Peyer's patch (tissue), 4 donors: Measurements from ENCODE around the gene LEUTX.

Experiments used
- POLR2A ChIP-seq, 2 donors: fragments of 450-650 bp; IDR thresholded peaks; one replicate each; pipeline ENCODE4 v1.5.1; 2017; ENCODE audit warnings: antibody characterized with exemption in 2 of 2, mild to moderate bottlenecking in 2 of 2, moderate library complexity in 2 of 2
- TF ChIP-seq, protein P1 (sequence below), 6 experiments: fragments of 450-650 bp in 4 of 6; fragments of 200-600 bp in 2 of 6; sonication (generic) in 1 of 6; IDR thresholded peaks; one replicate each; pipeline ENCODE4 v1.5.1; 2017 to 2019; ENCODE audit warnings: antibody characterized with exemption in 6 of 6, mild to moderate bottlenecking in 3 of 6, moderate library complexity in 1 of 6

DNA sequence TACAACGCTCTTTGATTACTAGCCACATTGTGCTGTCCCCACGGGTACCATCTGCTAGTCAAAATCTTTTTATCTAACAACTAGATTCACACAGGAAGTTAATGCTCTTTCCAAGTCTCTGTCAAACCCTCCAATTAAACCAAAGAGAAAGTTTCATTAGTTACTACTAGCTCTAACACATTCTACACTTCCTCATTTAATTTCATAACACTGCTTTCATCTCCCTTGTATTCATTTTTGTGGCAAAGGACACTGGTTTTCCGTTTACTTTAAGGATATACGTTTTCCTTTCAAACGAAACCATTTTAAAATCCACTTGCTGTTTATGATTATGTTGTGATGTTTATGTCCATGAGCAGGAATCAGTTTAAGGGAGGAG is 50.0 kb downstream of the LEUTX start:
- TF ChIP-seq, protein P1, sequence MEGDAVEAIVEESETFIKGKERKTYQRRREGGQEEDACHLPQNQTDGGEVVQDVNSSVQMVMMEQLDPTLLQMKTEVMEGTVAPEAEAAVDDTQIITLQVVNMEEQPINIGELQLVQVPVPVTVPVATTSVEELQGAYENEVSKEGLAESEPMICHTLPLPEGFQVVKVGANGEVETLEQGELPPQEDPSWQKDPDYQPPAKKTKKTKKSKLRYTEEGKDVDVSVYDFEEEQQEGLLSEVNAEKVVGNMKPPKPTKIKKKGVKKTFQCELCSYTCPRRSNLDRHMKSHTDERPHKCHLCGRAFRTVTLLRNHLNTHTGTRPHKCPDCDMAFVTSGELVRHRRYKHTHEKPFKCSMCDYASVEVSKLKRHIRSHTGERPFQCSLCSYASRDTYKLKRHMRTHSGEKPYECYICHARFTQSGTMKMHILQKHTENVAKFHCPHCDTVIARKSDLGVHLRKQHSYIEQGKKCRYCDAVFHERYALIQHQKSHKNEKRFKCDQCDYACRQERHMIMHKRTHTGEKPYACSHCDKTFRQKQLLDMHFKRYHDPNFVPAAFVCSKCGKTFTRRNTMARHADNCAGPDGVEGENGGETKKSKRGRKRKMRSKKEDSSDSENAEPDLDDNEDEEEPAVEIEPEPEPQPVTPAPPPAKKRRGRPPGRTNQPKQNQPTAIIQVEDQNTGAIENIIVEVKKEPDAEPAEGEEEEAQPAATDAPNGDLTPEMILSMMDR (IDR thresholded peaks at IDR 0.05): no peak
- TF ChIP-seq POLR2A (IDR thresholded peaks at IDR 0.05): no peak
